Measurements from ENCODE around the gene SPATA1.

DNA sequence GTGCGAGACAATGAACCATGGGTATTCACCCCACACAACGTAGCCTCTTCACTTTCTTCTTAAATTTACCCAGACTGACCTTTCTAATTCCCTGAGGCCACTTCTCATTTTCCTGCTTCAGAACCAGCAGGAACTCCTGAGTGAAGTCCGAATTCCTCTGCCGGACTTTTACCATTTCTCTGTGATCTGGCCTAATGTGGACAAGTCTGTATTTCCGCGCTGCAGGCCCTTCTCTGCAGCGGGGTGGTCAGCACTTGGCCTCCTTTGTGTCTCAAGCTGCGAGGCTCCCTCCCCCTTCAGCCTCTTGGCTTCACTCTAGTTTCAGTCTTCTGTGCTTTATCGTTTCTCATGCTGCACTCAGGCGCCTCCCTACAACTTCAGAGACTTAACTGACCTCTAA, 77.5 kb downstream of the SPATA1 start:
- TF ChIP-seq, protein P1, sequence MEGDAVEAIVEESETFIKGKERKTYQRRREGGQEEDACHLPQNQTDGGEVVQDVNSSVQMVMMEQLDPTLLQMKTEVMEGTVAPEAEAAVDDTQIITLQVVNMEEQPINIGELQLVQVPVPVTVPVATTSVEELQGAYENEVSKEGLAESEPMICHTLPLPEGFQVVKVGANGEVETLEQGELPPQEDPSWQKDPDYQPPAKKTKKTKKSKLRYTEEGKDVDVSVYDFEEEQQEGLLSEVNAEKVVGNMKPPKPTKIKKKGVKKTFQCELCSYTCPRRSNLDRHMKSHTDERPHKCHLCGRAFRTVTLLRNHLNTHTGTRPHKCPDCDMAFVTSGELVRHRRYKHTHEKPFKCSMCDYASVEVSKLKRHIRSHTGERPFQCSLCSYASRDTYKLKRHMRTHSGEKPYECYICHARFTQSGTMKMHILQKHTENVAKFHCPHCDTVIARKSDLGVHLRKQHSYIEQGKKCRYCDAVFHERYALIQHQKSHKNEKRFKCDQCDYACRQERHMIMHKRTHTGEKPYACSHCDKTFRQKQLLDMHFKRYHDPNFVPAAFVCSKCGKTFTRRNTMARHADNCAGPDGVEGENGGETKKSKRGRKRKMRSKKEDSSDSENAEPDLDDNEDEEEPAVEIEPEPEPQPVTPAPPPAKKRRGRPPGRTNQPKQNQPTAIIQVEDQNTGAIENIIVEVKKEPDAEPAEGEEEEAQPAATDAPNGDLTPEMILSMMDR (IDR thresholded peaks at IDR 0.05 in 4 of 5, conservative IDR thresholded peaks at IDR 0.05 in 1 of 5): no peak
- TF ChIP-seq POLR2A (IDR thresholded peaks at IDR 0.05): no peak

All from gastrocnemius medialis (tissue), 4 donors.